HCT116 (cell line): ENCODE results near the gene CEACAM1. TPM values are rescaled to one million over a fixed set of nuclear protein-coding genes. Genes with fewer than 3 reads are reported as not detected.

Experiments
- ATAC-seq: fragments of 200-7000 bp; cut with Tn5 transposase; 2 replicates; pipeline ENCODE4 v1.9.1; 2020; ENCODE audit warnings: mild to moderate bottlenecking, moderate library complexity
- BruUV-seq: library from RNA; stranded (reverse); fragments of 400-500 nt; replicated peaks from 2 replicates; lab custom pipeline; 2021; lab: Mats Ljungman, UMichigan
- CTCF ChIA-PET: fragments of 300-600 bp; sonication (Branson Sonifier 250); formaldehyde crosslinking; loops from one replicate; lab custom pipeline; 2021; ENCODE audit warnings: antibody characterized with exemption; lab: Charles Lee
- POLR2A ChIA-PET: fragments of 300-600, 350-600 bp; sonication (Branson Sonifier 250); formaldehyde crosslinking; loops from one replicate; lab custom pipeline; 2021; ENCODE audit warnings: antibody characterized with exemption; lab: Charles Lee
- RAD21 ChIA-PET, 2 experiments: fragments of 300-600 bp; sonication (Branson Sonifier 250); formaldehyde crosslinking; loops; one replicate each; lab custom pipeline; 2023; ENCODE audit warnings: low total read pairs in 2 of 2; ENCODE audit not compliant: uncharacterized antibody in 2 of 2, unreplicated experiment in 2 of 2, low non-redundant PET in 1 of 2; lab: Charles Lee
- DNase-seq: peaks from one replicate; pipeline ENCODE4 v3.0.0-alpha.2; 2010; ENCODE audit warnings: low read depth, low spot score
- H2AFZ ChIP-seq: fragments of 200-600 bp; shearing (Covaris generic), sonication (generic); 2 replicates; pipeline ENCODE4 v1.6.1; 2017; ENCODE audit warnings: low read depth, mixed run types, mixed read lengths, antibody characterized with exemption, low read length; ENCODE audit not compliant: poor library complexity, severe bottlenecking
- H3K27ac ChIP-seq: 2 replicates; pipeline ENCODE4 v1.5.1; 2012; ENCODE audit warnings: low read depth, low read length
- H3K27me3 ChIP-seq: fragments of 200-600 bp; sonication (generic); 2 replicates; pipeline ENCODE4 v1.6.1; 2016; ENCODE audit warnings: mixed run types, low read length, mixed read lengths; ENCODE audit not compliant: insufficient read depth
- H3K36me3 ChIP-seq, 2 experiments: fragments of 200-500 bp in 1 of 2; fragments of 200-600 bp in 1 of 2; sonication (Bioruptor generic) in 1 of 2; sonication (generic) in 1 of 2; 2 replicates each; pipeline versions ENCODE4 v1.5.1 to v1.6.1; 2014 to 2016; ENCODE audit warnings: low read length in 2 of 2, inconsistent platforms in 1 of 2, mixed read lengths in 1 of 2, mixed run types in 1 of 2; ENCODE audit not compliant: insufficient read depth in 2 of 2, control insufficient read depth in 1 of 2
- H3K4me1 ChIP-seq, 2 experiments: fragments of 200-600 bp in 1 of 2; sonication (generic) in 1 of 2; 2 replicates each; pipeline versions ENCODE4 v1.5.1 to v1.6.1; 2012 to 2017; ENCODE audit warnings: low read length in 2 of 2, inconsistent platforms in 1 of 2, mild to moderate bottlenecking in 1 of 2, mixed read lengths in 1 of 2, mixed run types in 1 of 2, moderate library complexity in 1 of 2; ENCODE audit not compliant: insufficient read depth in 2 of 2, control insufficient read depth in 1 of 2
- H3K4me2 ChIP-seq: fragments of 200-600 bp; sonication (generic); 2 replicates; pipeline ENCODE4 v1.6.1; 2017; ENCODE audit warnings: mixed run types, low read length, mixed read lengths
- H3K4me3 ChIP-seq, 2 experiments: fragments of 200-600 bp in 1 of 2; sonication (generic) in 1 of 2; replicated peaks in 1 of 2; 2 replicates each; pipeline ENCODE4 v1.5.1; 2011 to 2016; ENCODE audit warnings: low read length in 2 of 2, control low read depth in 1 of 2, low read depth in 1 of 2, mild to moderate bottlenecking in 1 of 2, mixed read lengths in 1 of 2, mixed run types in 1 of 2
- H3K79me2 ChIP-seq: fragments of 200-600 bp; sonication (generic); 2 replicates; pipeline ENCODE4 v1.6.1; 2017; ENCODE audit warnings: mild to moderate bottlenecking, mixed run types, low read length, moderate library complexity, mixed read lengths; ENCODE audit not compliant: insufficient read depth
- H3K9ac ChIP-seq: fragments of 200-600 bp; sonication (generic); 2 replicates; pipeline ENCODE4 v1.6.1; 2016; ENCODE audit warnings: low read length, mixed read lengths
- H3K9me2 ChIP-seq: fragments of 200-600 bp; sonication (generic), shearing (Covaris generic); 2 replicates; pipeline ENCODE4 v1.6.1; 2017; ENCODE audit warnings: mixed run types, mild to moderate bottlenecking, moderate library complexity; ENCODE audit not compliant: insufficient read depth
- H3K9me3 ChIP-seq, 2 experiments: fragments of 200-500 bp in 1 of 2; fragments of 200-600 bp in 1 of 2; sonication (Bioruptor generic) in 1 of 2; sonication (generic) in 1 of 2; 2 replicates each; pipeline ENCODE4 v1.6.1; 2014 to 2017; ENCODE audit warnings: low read length in 2 of 2, mixed read lengths in 2 of 2, inconsistent platforms in 1 of 2, low read depth in 1 of 2, mild to moderate bottlenecking in 1 of 2, mixed run types in 1 of 2, moderate library complexity in 1 of 2; ENCODE audit not compliant: control insufficient read depth in 1 of 2, insufficient read depth in 1 of 2
- H4K20me1 ChIP-seq: fragments of 200-600 bp; sonication (generic), shearing (Covaris generic); 2 replicates; pipeline ENCODE4 v1.6.1; 2017; ENCODE audit warnings: mixed run types, mild to moderate bottlenecking, moderate library complexity; ENCODE audit not compliant: insufficient read depth
- CTCF ChIP-seq, 3 experiments: fragments of 200-600 bp in 1 of 3; sonication (generic) in 1 of 3; IDR thresholded peaks in 2 of 3; conservative IDR thresholded peaks in 1 of 3; 2 replicates each; pipeline ENCODE4 v1.5.1; 2012 to 2017; ENCODE audit warnings: low read depth in 2 of 3, low read length in 2 of 3, antibody characterized with exemption in 1 of 3, borderline replicate concordance in 1 of 3, control low read depth in 1 of 3, mild to moderate bottlenecking in 1 of 3, mixed read lengths in 1 of 3, mixed run types in 1 of 3, moderate library complexity in 1 of 3; ENCODE audit not compliant: insufficient read depth in 1 of 3
- EGR1 ChIP-seq: IDR thresholded peaks from 2 replicates; pipeline ENCODE4 v1.6.1; 2012; ENCODE audit warnings: low read depth
- EZH2 ChIP-seq: fragments of 200-600 bp; sonication (generic); IDR thresholded peaks from 2 replicates; pipeline ENCODE4 v1.6.1; 2017; ENCODE audit warnings: antibody characterized with exemption, mixed run types
- FOSL1 ChIP-seq: IDR thresholded peaks from 2 replicates; pipeline ENCODE4 v1.6.1; 2012; ENCODE audit warnings: low read depth
- POLR2AphosphoS5 ChIP-seq: IDR thresholded peaks from 2 replicates; pipeline ENCODE4 v1.6.1; 2011; ENCODE audit warnings: mild to moderate bottlenecking, low read depth, low read length, moderate library complexity
- RAD21 ChIP-seq: IDR thresholded peaks from 2 replicates; pipeline ENCODE4 v1.6.1; 2012; ENCODE audit warnings: low read depth, mild to moderate bottlenecking
- SIN3A ChIP-seq: IDR thresholded peaks from 2 replicates; pipeline ENCODE4 v1.6.1; 2012; ENCODE audit warnings: low read depth
- SP1 ChIP-seq: IDR thresholded peaks from 2 replicates; pipeline ENCODE4 v1.6.1; 2012; ENCODE audit warnings: low read depth
- SRF ChIP-seq: IDR thresholded peaks from 2 replicates; pipeline ENCODE4 v1.6.1; 2012; ENCODE audit warnings: low read depth
- ZNF274 ChIP-seq: fragments of 200-500 bp; sonication (Bioruptor generic); IDR thresholded peaks from 2 replicates; pipeline ENCODE4 v1.6.1; 2014; ENCODE audit warnings: mild to moderate bottlenecking, low read depth, low read length, inconsistent platforms
- intact Hi-C: fragments of 100-400 bp; cut with micrococcal nuclease; formaldehyde crosslinking; loops from 2 replicates; pipeline ENCODE4 v1.10.0; 2022
- total RNA-seq: library from RNA; stranded (reverse); gene quantifications from one replicate; pipeline ENCODE4 v1.2.1, GENCODE V29; 2021; ENCODE audit not compliant: unreplicated experiment

Gene CEACAM1
- total RNA-seq, 1 experiment from 2014 or later = 1.2 TPM

GRCh38 chr19:42531313-42531712, 3.0 kb upstream of the CEACAM1 start:
- DNase-seq (no peak), ATAC-seq (no peak)
- Histone ChIP-seq H3K4me3 (no peak overlapping the region), H3K4me2 (peak overlapping the region; percentile 21), H3K27ac (no peak overlapping the region), H3K27me3 (no peaks in the 10 kb centered on the region), H2AFZ (no peak overlapping the region), H3K9me2 (no peaks in the 10 kb centered on the region), H4K20me1 (no peaks in the 10 kb centered on the region), H3K9ac (no peak overlapping the region), H3K4me1 (peaks cover 6 to 19% of the 10 kb centered on the region in 2 experiments; a peak in 2 of 4 replicates), H3K79me2 (no peaks in the 10 kb centered on the region)
- BruUV-seq = no TSS peak
- CTCF ChIA-PET = interaction anchor here (1.0 to 3.9 kb wide), 5 partner anchors 16 to 93 kb away, joined by 3 to 30 read pairs (median 6); no protein-coding TSS in a partner anchor
- intact Hi-C loops = no loop called here
- TF ChIP-seq SP1 = no peak
- TF ChIP-seq SIN3A = no peak
- TF ChIP-seq SRF = no peak
- TF ChIP-seq EGR1 = no peak
- no peak for TF ChIP-seq EZH2
- TF ChIP-seq, all 23 proteins: peak for 0
- no peaks in the 10 kb centered on the region for H3K9me3 ChIP-seq
- POLR2A ChIA-PET = no interaction called here
- no peaks in the 10 kb centered on the region for H3K36me3 ChIP-seq
- RAD21 ChIA-PET = no interaction called here

- DNase-seq (peak; percentile 31), ATAC-seq (peak; percentile 93)
- Histone ChIP-seq H2AFZ (no peak overlapping the region), H3K4me2 (no peak overlapping the region), H3K4me1 (peaks cover 6 to 19% of the 10 kb centered on the region in 2 experiments; a peak in 2 of 4 replicates), H3K27me3 (no peaks in the 10 kb centered on the region), H4K20me1 (no peaks in the 10 kb centered on the region), H3K9me2 (no peaks in the 10 kb centered on the region), H3K27ac (no peak overlapping the region; the same call in 1 of the 2 replicates), H3K9ac (no peak overlapping the region), H3K4me3 (no peak overlapping the region), H3K36me3 (no peaks in the 10 kb centered on the region), H3K9me3 (no peaks in the 10 kb centered on the region), H3K79me2 (no peaks in the 10 kb centered on the region)
- intact Hi-C loops = loop anchor here (1.0 to 10.0 kb wide), 3 partner anchors 43 to 455 kb away; partner anchors contain the start of genes GRIK5 and ZNF574
- RAD21 ChIA-PET = interaction anchor here in 1 of 2 experiments (0.6 to 1.4 kb wide), 2 partner anchors 78 to 89 kb away, joined by 3 to 5 read pairs; no protein-coding TSS in a partner anchor
- POLR2A ChIA-PET = interaction anchor here (1.6 kb wide), 1 partner anchor 79 kb away, joined by 3 read pairs; no protein-coding TSS in a partner anchor
- CTCF ChIA-PET = interaction anchor here (0.7 to 3.9 kb wide), 11 partner anchors 9 to 91 kb away, joined by 3 to 30 read pairs (median 5); no protein-coding TSS in a partner anchor
- TF ChIP-seq RAD21 (peak; percentile 92), SIN3A (no peak), ZNF274 (no peak), SRF (no peak), POLR2AphosphoS5 (no peak), SP1 (no peak), FOSL1 (no peak), CTCF (IDR thresholded peaks at IDR 0.05 in 2 of 3, conservative IDR thresholded peaks at IDR 0.05 in 1 of 3; ENCODE audit: borderline replicate concordance in 1 of 3, insufficient read depth in 1 of 3, low read depth in 2 of 3, low read length in 2 of 3) (peak; percentile 91 to 97 (median 95))
- no TSS peak for BruUV-seq
Observed at GRCh38 chr19:42529248-42529764, 1.0 kb upstream of the CEACAM1 start.
